Activated CD4-positive, alpha-beta T cell treated with anti-CD3 and anti-CD28 coated beads, Interleukin-2, amount 10 ng/mL, durations not matched to agents 24 days and 14 days (primary cell): ENCODE results near the gene RAP1A. TPM values are rescaled to one million over a fixed set of nuclear protein-coding genes. Genes with fewer than 3 reads are reported as not detected.
"Not testable (repeated sequence)": the region's sequence is repeated elsewhere in the genome, so short reads cannot be mapped to it uniquely, and the experiment has no call there.

Experiments used
- DNase-seq: peaks from one replicate; pipeline ENCODE4 v3.0.0; 2022
- H3K27ac Mint-ChIP-seq: one replicate; pipeline ENCODE4 v1.8.0; 2022; ENCODE audit warnings: mild to moderate bottlenecking, mixed read lengths
- H3K27me3 Mint-ChIP-seq: one replicate; pipeline ENCODE4 v1.8.0; 2022; ENCODE audit warnings: mixed read lengths
- H3K36me3 Mint-ChIP-seq: one replicate; pipeline ENCODE4 v1.8.0; 2022; ENCODE audit warnings: low read depth, mild to moderate bottlenecking, mixed read lengths
- H3K4me1 Mint-ChIP-seq: one replicate; pipeline ENCODE4 v1.8.0; 2021; ENCODE audit warnings: mixed read lengths
- H3K4me3 Mint-ChIP-seq: one replicate; pipeline ENCODE4 v1.8.0; 2022; ENCODE audit warnings: mild to moderate bottlenecking, moderate library complexity, mixed read lengths
- H3K9me3 Mint-ChIP-seq: one replicate; pipeline ENCODE4 v1.8.0; 2021; ENCODE audit warnings: mixed read lengths
- intact Hi-C: fragments of 100-400 bp; cut with micrococcal nuclease; formaldehyde crosslinking; loops from one replicate; pipeline ENCODE4 v1.15.1; 2023
- total RNA-seq: library from RNA; stranded (reverse); gene quantifications from 2 replicates; pipeline ENCODE4 v1.2.3, GENCODE V29; 2022

Gene RAP1A
- total RNA-seq, 1 donor from 2014 or later: 306 TPM

GRCh38 chr1:111672331-111672730 is 52.7 kb downstream of the RAP1A start:
- Mint-ChIP-seq H3K9me3 (peaks cover 7% of the 10 kb centered on the region), H3K4me3 (no peak overlapping the region), H3K27me3 (no peaks in the 10 kb centered on the region), H3K27ac (no peak overlapping the region), H3K4me1 (peaks cover 37% of the 10 kb centered on the region), H3K36me3 (peaks cover 65% of the 10 kb centered on the region)
- DNase-seq: peak; percentile 26
- intact Hi-C loops: no loop called here

GRCh38 chr1:111677604-111678003 is 58.0 kb downstream of the RAP1A start:
- H3K4me1 Mint-ChIP-seq: peaks cover 10% of the 10 kb centered on the region
- H3K27ac Mint-ChIP-seq: no peak overlapping the region
- H3K9me3 Mint-ChIP-seq: peaks cover 21% of the 10 kb centered on the region
- H3K27me3 Mint-ChIP-seq: no peaks in the 10 kb centered on the region
- peaks cover 90% of the 10 kb centered on the region for H3K36me3 Mint-ChIP-seq
- DNase-seq: no peak
- H3K4me3 Mint-ChIP-seq: no peak overlapping the region
- intact Hi-C loops: no loop called here

GRCh38 chr1:111679541-111679940 is 60.0 kb downstream of the RAP1A start:
- Mint-ChIP-seq H3K9me3 (peaks cover 40% of the 10 kb centered on the region), H3K27ac (no peak overlapping the region), H3K36me3 (peaks cover 91% of the 10 kb centered on the region), H3K4me3 (no peak overlapping the region), H3K4me1 (peaks cover 14% of the 10 kb centered on the region), H3K27me3 (no peaks in the 10 kb centered on the region)
- intact Hi-C loops: no loop called here
- DNase-seq: no peak

- H3K27ac Mint-ChIP-seq: not testable (repeated sequence)
Measured at GRCh38 chr1:111680212-111680800, 60.7 kb downstream of the RAP1A start.

GRCh38 chr1:111685293-111686153 is 65.9 kb downstream of the RAP1A start:
- H3K27ac Mint-ChIP-seq, intact Hi-C loops, DNase-seq, H3K4me3 Mint-ChIP-seq, H3K27me3 Mint-ChIP-seq: not testable (repeated sequence)
- H3K9me3 Mint-ChIP-seq: peaks cover 30% of the 10 kb centered on the region
- peaks cover 37% of the 10 kb centered on the region for H3K4me1 Mint-ChIP-seq
- peaks cover 64% of the 10 kb centered on the region for H3K36me3 Mint-ChIP-seq

More at GRCh38 chr1:111680212-111680800, 60.7 kb downstream of the RAP1A start:
- Mint-ChIP-seq H3K4me1 (peaks cover 16% of the 10 kb centered on the region), H3K36me3 (peaks cover 94% of the 10 kb centered on the region), H3K9me3 (peaks cover 44% of the 10 kb centered on the region)
- DNase-seq, H3K4me3 Mint-ChIP-seq, H3K27me3 Mint-ChIP-seq, intact Hi-C loops: not testable (repeated sequence)

GRCh38 chr1:111690306-111690617 is 70.7 kb downstream of the RAP1A start:
- Mint-ChIP-seq H3K9me3 (no peaks in the 10 kb centered on the region), H3K4me3 (no peak overlapping the region), H3K27me3 (no peaks in the 10 kb centered on the region), H3K27ac (peak overlapping the region; percentile 47), H3K4me1 (peaks cover 46% of the 10 kb centered on the region), H3K36me3 (peaks cover 51% of the 10 kb centered on the region)
- intact Hi-C loops: no loop called here
- no peak for DNase-seq

- H3K36me3 Mint-ChIP-seq: peaks cover 53% of the 10 kb centered on the region
- H3K4me1 Mint-ChIP-seq: peaks cover 47% of the 10 kb centered on the region
Measured at GRCh38 chr1:111691886-111692285, 72.3 kb downstream of the RAP1A start.

GRCh38 chr1:111695801-111696200 is 76.2 kb downstream of the RAP1A start:
- DNase-seq: no peak

More at GRCh38 chr1:111691886-111692285, 72.3 kb downstream of the RAP1A start:
- H3K4me3 Mint-ChIP-seq: no peak overlapping the region
- intact Hi-C loops: no loop called here
- no peak for DNase-seq
- no peaks in the 10 kb centered on the region for H3K9me3 Mint-ChIP-seq
- H3K27ac Mint-ChIP-seq: no peak overlapping the region
- no peaks in the 10 kb centered on the region for H3K27me3 Mint-ChIP-seq

GRCh38 chr1:111696330-111696729 is 76.7 kb downstream of the RAP1A start:
- peaks cover 45% of the 10 kb centered on the region for H3K4me1 Mint-ChIP-seq
- no peaks in the 10 kb centered on the region for H3K9me3 Mint-ChIP-seq
- peaks cover 71% of the 10 kb centered on the region for H3K36me3 Mint-ChIP-seq
- no peak overlapping the region for H3K4me3 Mint-ChIP-seq
- H3K27me3 Mint-ChIP-seq: no peaks in the 10 kb centered on the region
- no peak for DNase-seq
- intact Hi-C loops: loop anchor here (2.0 kb wide), 1 partner anchor 62 kb away; no protein-coding TSS in a partner anchor
- no peak overlapping the region for H3K27ac Mint-ChIP-seq

More at GRCh38 chr1:111695801-111696200, 76.2 kb downstream of the RAP1A start:
- Mint-ChIP-seq H3K36me3 (peaks cover 68% of the 10 kb centered on the region), H3K27me3 (no peaks in the 10 kb centered on the region), H3K4me1 (peaks cover 41% of the 10 kb centered on the region), H3K27ac (peak overlapping the region; percentile 21), H3K9me3 (no peaks in the 10 kb centered on the region), H3K4me3 (no peak overlapping the region)
- intact Hi-C loops: loop anchor here (2.0 kb wide), 1 partner anchor 61 kb away; no protein-coding TSS in a partner anchor

- intact Hi-C loops: no loop called here
- Mint-ChIP-seq H3K9me3 (no peaks in the 10 kb centered on the region), H3K36me3 (peaks cover 70% of the 10 kb centered on the region), H3K4me3 (no peak overlapping the region), H3K4me1 (peaks cover 41% of the 10 kb centered on the region), H3K27ac (no peak overlapping the region), H3K27me3 (no peaks in the 10 kb centered on the region)
- DNase-seq: no peak
Measured at GRCh38 chr1:111699268-111699667, 79.7 kb downstream of the RAP1A start.

GRCh38 chr1:111702504-111703050 is 83.0 kb downstream of the RAP1A start:
- no peaks in the 10 kb centered on the region for H3K27me3 Mint-ChIP-seq
- H3K36me3 Mint-ChIP-seq: peaks cover 64% of the 10 kb centered on the region
- DNase-seq: no peak
- no peak overlapping the region for H3K4me3 Mint-ChIP-seq
- no peak overlapping the region for H3K27ac Mint-ChIP-seq
- intact Hi-C loops: no loop called here
- H3K4me1 Mint-ChIP-seq: peaks cover 32% of the 10 kb centered on the region
- no peaks in the 10 kb centered on the region for H3K9me3 Mint-ChIP-seq

- peak overlapping the region; percentile 35 for H3K27ac Mint-ChIP-seq
- H3K9me3 Mint-ChIP-seq: no peaks in the 10 kb centered on the region
- intact Hi-C loops: no loop called here
- no peaks in the 10 kb centered on the region for H3K27me3 Mint-ChIP-seq
- H3K36me3 Mint-ChIP-seq: peaks cover 69% of the 10 kb centered on the region
- H3K4me3 Mint-ChIP-seq: no peak overlapping the region
- no peak for DNase-seq
- H3K4me1 Mint-ChIP-seq: peaks cover 32% of the 10 kb centered on the region
Measured at GRCh38 chr1:111704240-111704639, 84.7 kb downstream of the RAP1A start.

GRCh38 chr1:111704776-111705175 is 85.2 kb downstream of the RAP1A start:
- no peaks in the 10 kb centered on the region for H3K27me3 Mint-ChIP-seq
- H3K27ac Mint-ChIP-seq: no peak overlapping the region
- H3K4me3 Mint-ChIP-seq: no peak overlapping the region
- peaks cover 70% of the 10 kb centered on the region for H3K36me3 Mint-ChIP-seq
- peaks cover 36% of the 10 kb centered on the region for H3K4me1 Mint-ChIP-seq
- no peaks in the 10 kb centered on the region for H3K9me3 Mint-ChIP-seq
- DNase-seq: no peak
- intact Hi-C loops: no loop called here

- H3K36me3 Mint-ChIP-seq: peaks cover 64% of the 10 kb centered on the region
- peak overlapping the region; percentile 11 for H3K27ac Mint-ChIP-seq
- H3K4me1 Mint-ChIP-seq: peaks cover 32% of the 10 kb centered on the region
- no peaks in the 10 kb centered on the region for H3K9me3 Mint-ChIP-seq
- intact Hi-C loops: no loop called here
- DNase-seq: no peak
- no peak overlapping the region for H3K4me3 Mint-ChIP-seq
- no peaks in the 10 kb centered on the region for H3K27me3 Mint-ChIP-seq
Measured at GRCh38 chr1:111705841-111706240, 86.3 kb downstream of the RAP1A start.
